Measurements from ENCODE around the gene HOXB1. TPM values are rescaled to one million over a fixed set of nuclear protein-coding genes. Genes with fewer than 3 reads are reported as not detected.

The HOXB1 gene
- total and polyA plus RNA-seq, 2 donors (not counting 3 experiments of a cell fraction or from before 2014, with no cell fraction given), result not detected

DNA sequence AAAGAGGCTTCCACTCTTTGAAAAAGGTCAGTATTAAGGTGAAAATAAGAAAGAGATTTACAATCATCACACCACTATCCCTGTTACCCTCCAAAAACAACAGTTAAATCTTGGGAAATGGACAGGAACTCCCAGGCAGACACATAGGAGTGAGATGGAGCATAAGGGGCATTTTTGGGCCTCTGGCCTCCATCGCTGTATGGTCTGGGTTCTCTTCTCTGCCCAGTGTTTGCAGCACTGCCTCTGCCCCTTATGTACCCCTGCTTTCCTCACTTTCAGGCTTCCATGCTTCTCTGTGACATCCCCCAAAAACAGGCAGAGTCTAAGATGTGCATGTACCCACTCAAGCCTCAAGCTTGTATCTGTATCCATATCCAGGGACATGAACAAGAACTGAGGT lies 14.7 kb upstream of the HOXB1 start:
- BruUV-seq (replicated peaks), result no TSS peak
- H2AFZ ChIP-seq (ENCODE audit: low read depth, low read length), result no peak overlapping the region
- POLR2A ChIA-PET, result no interaction called here

More for the DNA sequence above, 14.7 kb upstream of the HOXB1 start:
- H3K9me1 ChIP-seq (replicated peaks; ENCODE audit: control insufficient read depth, extremely low read depth, insufficient read depth, low read length), result no peaks in the 10 kb centered on the region
- peaks cover 6 to 7% of the 10 kb centered on the region in 2 experiments for H3K36me3 ChIP-seq (ENCODE audit: control insufficient read depth in 2 of 2, extremely low read depth in 1 of 2, insufficient read depth in 2 of 2, low read length in 2 of 2)
- peak overlapping the region; percentile 78 for H3K4me2 ChIP-seq (ENCODE audit: insufficient read depth, low read length)
- DNase-seq (ENCODE audit: low read depth, low spot score) (no peak), FAIRE-seq (peak; percentile 33)
- H3K4me1 ChIP-seq (ENCODE audit: control insufficient read depth, extremely low read depth, insufficient read depth, low read length), result peaks cover 49% of the 10 kb centered on the region
- no peaks in the 10 kb centered on the region for H3K27me3 ChIP-seq (ENCODE audit: control insufficient read depth in 2 of 2, insufficient read depth in 2 of 2, low read length in 2 of 2)
- peaks cover 62% of the 10 kb centered on the region for H3K79me2 ChIP-seq (ENCODE audit: control insufficient read depth, insufficient read depth, low read length)
- no peaks in the 10 kb centered on the region for H4K20me1 ChIP-seq (replicated peaks; ENCODE audit: control insufficient read depth, extremely low read depth, insufficient read depth, low read length)
- CTCF ChIA-PET, result interaction anchor here (1.2 kb wide), 1 partner anchor 11 kb away, joined by 4 read pairs; no protein-coding TSS in a partner anchor
- peak overlapping the region; percentile 60 for H3K27ac ChIP-seq (ENCODE audit: insufficient read depth, low read depth, low read length)
- intact Hi-C loops (cut with micrococcal nuclease) (loop anchor here (1.0 to 2.0 kb wide), 2 partner anchors 8 to 23 kb away; no protein-coding TSS in a partner anchor), dilution Hi-C loops (cut with MboI; ENCODE audit: extremely low pct_ligation_motif_present, low sequenced_read_pairs) (no loop called here)
- no peaks in the 10 kb centered on the region for H3K9me3 ChIP-seq (replicated peaks; ENCODE audit: control insufficient read depth, insufficient read depth, low read length)
- H3K9ac ChIP-seq (replicated peaks; ENCODE audit: extremely low read depth, insufficient read depth, low read length), result peak overlapping the region; percentile 91
- no peak for TF ChIP-seq POLR2AphosphoS5 (IDR thresholded peaks at IDR 0.05; ENCODE audit: insufficient read depth, low read depth, low read length)
- TF ChIP-seq FOS (IDR thresholded peaks at IDR 0.05; ENCODE audit: borderline replicate concordance, insufficient read depth, low read length), result no peak
- no peak for TF ChIP-seq MAX (IDR thresholded peaks at IDR 0.05; ENCODE audit: insufficient read depth, insufficient read length)
- TF ChIP-seq CTCF (IDR thresholded peaks at IDR 0.05; ENCODE audit: extremely low read depth in 1 of 2, insufficient read depth in 1 of 2, low read depth in 1 of 2, low read length in 2 of 2), result no peak
- no peak for TF ChIP-seq MYC (IDR thresholded peaks at IDR 0.05; ENCODE audit: low read depth, low read length)
- no peak for TF ChIP-seq POLR2A (IDR thresholded peaks at IDR 0.05; ENCODE audit: low read depth, low read length)
- no peak for TF ChIP-seq JUN (IDR thresholded peaks at IDR 0.05; ENCODE audit: borderline replicate concordance, insufficient read depth, insufficient read length, low read depth)
- no peak for TF ChIP-seq EZH2 (IDR thresholded peaks at IDR 0.05; ENCODE audit: borderline replicate concordance, low read depth, low read length, severe bottlenecking)
- TF ChIP-seq GATA2 (IDR thresholded peaks at IDR 0.05; ENCODE audit: insufficient read depth, insufficient read length, low read depth, low read length), result no peak
- peak overlapping the region in 1 of 3 experiments; percentile 97 for H3K4me3 ChIP-seq (replicated peaks in 1 of 3; ENCODE audit: insufficient read depth in 1 of 3, low read depth in 1 of 3, low read length in 3 of 3)
